ENCODE measurements around the gene MLLT1. TPM values are rescaled to one million over a fixed set of nuclear protein-coding genes. Genes with fewer than 3 reads are reported as not detected.

Gene MLLT1
- total and polyA plus RNA-seq, 11 donors = 17.8 to 45.9 (median 34.9) TPM

DNA sequence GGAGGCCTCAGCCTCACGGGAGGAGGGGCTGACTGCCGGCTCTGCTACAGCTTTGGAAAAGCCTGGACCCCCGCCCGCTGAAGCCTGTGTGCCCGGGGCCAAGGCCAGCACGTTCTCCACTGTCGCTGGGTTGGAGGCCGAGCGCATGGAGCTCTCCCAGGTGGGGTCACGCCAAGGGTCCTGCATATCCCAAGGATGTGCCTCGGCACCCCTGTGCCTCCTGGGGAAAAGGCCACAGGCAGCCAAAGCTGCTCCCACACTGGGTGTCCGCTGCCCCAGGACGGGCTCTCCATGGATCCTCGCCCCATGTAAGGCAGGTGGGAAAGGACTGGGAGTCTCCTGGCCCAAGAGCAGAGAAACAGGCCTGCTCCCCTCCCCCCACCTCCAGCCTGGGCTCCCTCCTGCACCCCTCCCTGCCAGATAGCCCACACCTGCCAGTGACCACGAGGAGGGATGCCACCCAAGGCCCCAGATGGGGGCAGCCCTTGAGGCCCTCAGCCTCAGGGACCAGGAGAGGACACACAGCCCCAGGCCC lies 64.0 kb downstream of the MLLT1 start:
- intact Hi-C loops (cut with DNase I) = loop anchor here in 5 of 10 donors (5.0 kb wide), 3 partner anchors 47 to 82 kb away; no protein-coding TSS in a partner anchor
- H3K36me3 ChIP-seq = peaks cover 0 to 49% (median 12%) of the 10 kb centered on the region in 9 donors
- H3K4me3 ChIP-seq = no peak overlapping the region
- peaks cover 8 to 44% (median 38%) of the 10 kb centered on the region in 12 donors for H3K4me1 ChIP-seq
- 88 to 92% (median 91%) methylated on average over 11 to 15 of the region's 15 CpGs for WGBS, 4 donors
- H3K27me3 ChIP-seq = no peaks in the 10 kb centered on the region
- no peak for ATAC-seq
- peak in 2 of 5 donors; percentile 28 to 58 for DNase-seq
- H3K27ac ChIP-seq = peak overlapping the region in 1 of 12 donors; percentile 35
- TF ChIP-seq, protein P1, sequence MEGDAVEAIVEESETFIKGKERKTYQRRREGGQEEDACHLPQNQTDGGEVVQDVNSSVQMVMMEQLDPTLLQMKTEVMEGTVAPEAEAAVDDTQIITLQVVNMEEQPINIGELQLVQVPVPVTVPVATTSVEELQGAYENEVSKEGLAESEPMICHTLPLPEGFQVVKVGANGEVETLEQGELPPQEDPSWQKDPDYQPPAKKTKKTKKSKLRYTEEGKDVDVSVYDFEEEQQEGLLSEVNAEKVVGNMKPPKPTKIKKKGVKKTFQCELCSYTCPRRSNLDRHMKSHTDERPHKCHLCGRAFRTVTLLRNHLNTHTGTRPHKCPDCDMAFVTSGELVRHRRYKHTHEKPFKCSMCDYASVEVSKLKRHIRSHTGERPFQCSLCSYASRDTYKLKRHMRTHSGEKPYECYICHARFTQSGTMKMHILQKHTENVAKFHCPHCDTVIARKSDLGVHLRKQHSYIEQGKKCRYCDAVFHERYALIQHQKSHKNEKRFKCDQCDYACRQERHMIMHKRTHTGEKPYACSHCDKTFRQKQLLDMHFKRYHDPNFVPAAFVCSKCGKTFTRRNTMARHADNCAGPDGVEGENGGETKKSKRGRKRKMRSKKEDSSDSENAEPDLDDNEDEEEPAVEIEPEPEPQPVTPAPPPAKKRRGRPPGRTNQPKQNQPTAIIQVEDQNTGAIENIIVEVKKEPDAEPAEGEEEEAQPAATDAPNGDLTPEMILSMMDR (IDR thresholded peaks at IDR 0.05) = no peak
- no peak for TF ChIP-seq POLR2A (IDR thresholded peaks at IDR 0.05)
- H3K9me3 ChIP-seq = no peaks in the 10 kb centered on the region

DNA sequence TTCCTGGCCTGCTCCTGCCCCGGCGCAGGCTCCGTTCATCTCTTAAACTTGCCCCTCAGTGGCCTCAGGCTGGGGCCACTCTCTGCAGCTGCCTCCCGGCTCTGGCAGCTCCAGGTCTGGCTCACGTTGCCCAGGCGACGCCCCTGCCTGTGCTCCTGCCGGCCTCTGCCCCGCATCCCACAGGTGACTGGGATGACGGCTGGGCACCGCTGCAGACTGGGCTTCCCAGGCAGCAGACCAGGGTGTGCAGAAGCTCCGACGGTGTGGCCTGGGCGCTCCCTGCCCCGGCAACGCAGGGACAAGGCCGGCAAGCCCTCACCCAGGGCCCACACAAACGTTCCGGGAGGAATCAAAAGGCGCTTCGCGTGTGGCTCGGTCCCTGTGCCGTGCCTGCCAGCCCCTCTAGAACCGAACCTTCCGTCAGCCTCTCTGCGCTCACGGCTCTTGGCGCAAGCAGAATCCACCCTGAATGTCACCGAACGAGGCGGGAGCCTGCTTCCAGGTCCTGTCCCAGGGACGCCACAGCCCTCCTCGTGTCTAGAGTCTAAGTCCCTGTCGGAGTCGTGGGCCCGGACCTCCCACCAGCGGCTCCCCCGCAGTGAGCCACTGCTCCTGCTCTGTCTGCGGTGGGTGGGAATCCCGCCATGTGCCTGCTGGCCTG lies 64.8 kb downstream of the MLLT1 start:
- Histone ChIP-seq H3K36me3 (peaks cover 0 to 47% (median 12%) of the 10 kb centered on the region in 9 donors), H3K27ac (no peak overlapping the region), H3K4me3 (no peak overlapping the region), H3K27me3 (no peaks in the 10 kb centered on the region), H3K9me3 (no peaks in the 10 kb centered on the region), H3K4me1 (peaks cover 8 to 36% (median 31%) of the 10 kb centered on the region in 12 donors)
- TF ChIP-seq, protein P1 (IDR thresholded peaks at IDR 0.05) = no peak
- no peak for TF ChIP-seq POLR2A (IDR thresholded peaks at IDR 0.05)
- intact Hi-C loops (cut with DNase I) = loop anchor here in 5 of 10 donors (5.0 kb wide), 3 partner anchors 47 to 82 kb away; no protein-coding TSS in a partner anchor
- DNase-seq (peak in 2 of 5 donors; percentile 23 to 57), ATAC-seq (no peak)
- 89 to 94% (median 91%) methylated on average over 22 to 41 of the region's 41 CpGs for WGBS, 4 donors

DNA sequence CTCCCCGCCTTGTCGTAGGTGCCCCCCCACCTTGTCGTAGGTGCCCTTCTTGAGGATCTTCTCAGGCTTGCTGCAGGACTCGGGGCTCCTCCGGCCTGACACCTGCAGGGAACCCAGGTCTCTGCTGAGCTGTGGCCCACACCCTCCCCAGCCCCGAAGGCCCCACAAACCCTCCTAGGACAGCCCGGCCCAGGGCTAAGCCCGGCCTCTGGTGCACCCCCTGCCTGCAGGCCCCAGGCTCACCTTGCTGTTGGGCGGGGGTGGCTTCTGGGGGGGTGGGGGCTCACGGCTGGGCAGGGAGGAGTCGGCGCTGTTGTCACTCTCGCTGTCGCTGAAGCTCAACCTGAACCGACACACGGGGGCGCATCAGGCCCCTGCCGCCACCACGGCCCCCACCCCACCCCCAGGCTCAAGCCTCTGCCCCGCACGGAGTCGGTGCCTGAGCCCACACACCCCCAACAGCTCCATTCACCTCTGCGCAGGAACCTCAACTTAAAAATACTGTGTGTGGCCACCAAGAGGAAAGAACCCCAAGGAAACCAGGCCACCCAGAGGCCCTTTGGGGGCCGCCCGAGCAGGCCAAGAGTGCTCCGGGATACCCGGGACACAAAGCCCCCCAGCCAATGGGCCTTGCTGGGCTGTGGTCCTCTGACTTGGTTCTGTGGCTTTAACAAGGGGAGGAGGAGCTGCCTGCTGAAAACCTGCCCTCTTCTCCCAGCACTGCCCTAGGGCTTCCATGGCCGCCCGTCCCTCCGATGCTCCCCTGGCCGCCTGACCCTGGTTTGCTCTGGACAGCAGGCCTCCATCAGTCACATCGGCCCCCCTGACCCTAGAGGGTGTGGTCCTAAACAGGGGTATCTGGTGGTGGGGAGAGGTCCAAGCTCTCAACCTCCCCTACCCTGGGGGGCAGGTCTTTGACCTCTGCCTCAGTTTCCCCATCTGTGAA lies 65.8 kb downstream of the MLLT1 start:
- Histone ChIP-seq H3K27me3 (no peaks in the 10 kb centered on the region), H3K4me1 (peaks cover 8 to 26% (median 20%) of the 10 kb centered on the region in 12 donors), H3K27ac (no peak overlapping the region), H3K36me3 (peaks cover 0 to 47% (median 12%) of the 10 kb centered on the region in 9 donors), H3K9me3 (no peaks in the 10 kb centered on the region), H3K4me3 (no peak overlapping the region)
- DNase-seq (peak in 1 of 5 donors; percentile 57), ATAC-seq (no peak)
- WGBS, 4 donors = 90 to 92% (median 91%) methylated on average over 11 to 32 of the region's 32 CpGs
- no peak for TF ChIP-seq POLR2A (IDR thresholded peaks at IDR 0.05)
- TF ChIP-seq, protein P1 (IDR thresholded peaks at IDR 0.05) = no peak
- intact Hi-C loops (cut with DNase I) = no loop called here

Measured in heart left ventricle (tissue), 16 donors.